GM19328 (cell line): Measurements from ENCODE around the gene DUOXA1.

Experiments
- ATAC-seq: cut with Tn5 transposase; IDR thresholded peaks from one replicate; pipeline ENCODE4 v1.9.1; 2021; ENCODE audit warnings: mild to moderate bottlenecking, moderate library complexity; ENCODE audit not compliant: unreplicated experiment

The DUOXA1 gene

DNA sequence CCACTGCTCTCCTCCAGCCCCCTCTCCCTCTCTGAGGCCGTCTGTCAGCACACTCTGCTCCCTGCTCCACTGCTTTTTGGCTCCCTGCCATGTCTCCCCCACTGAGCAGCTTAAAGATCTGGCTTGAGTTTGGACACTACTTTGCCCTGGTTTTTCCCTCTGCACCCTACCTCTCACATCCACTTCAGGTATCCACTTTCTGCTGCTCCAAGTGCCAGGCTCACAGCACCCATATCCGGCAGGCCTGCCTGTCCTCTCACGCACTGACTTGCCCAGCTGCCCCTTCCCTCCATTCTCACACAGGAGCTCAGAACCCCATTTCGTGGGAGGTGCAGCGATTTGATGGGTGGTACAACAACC, 3.9 kb upstream of the DUOXA1 start:
- ATAC-seq = no peak

DNA sequence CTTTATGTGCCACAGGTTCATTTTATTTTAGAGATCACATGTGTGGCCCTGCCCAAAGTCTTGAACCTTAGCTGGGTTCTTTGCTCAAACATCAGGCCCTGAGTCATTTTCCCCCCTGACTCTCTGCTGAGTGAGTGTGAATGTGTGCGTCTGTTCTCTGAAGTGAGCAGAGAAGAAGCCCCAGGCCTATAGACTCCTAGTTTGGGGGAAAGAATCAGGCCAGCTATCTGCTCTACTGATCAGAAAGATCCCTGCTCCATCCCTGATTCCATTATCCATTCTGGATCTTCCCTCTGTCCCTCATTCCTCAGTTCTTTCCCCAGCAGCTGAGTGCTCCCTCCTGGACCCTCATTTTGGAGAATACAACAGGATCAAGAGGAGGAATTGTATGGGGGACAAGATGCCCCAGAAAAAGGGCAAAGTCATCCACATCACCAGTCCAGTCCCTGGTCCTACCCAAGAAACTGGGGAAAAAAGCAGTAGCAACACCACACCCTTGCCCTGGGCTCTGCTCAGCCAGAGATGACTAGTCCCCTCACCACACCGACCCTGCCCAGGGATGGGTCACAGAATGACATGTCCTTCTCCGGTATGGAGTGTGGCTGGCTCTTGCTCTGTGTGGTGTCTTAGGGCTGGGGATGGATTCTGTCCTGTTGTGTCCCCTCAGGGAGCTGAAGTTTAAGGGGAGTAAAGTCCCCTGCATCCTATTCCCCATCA, 3.3 kb upstream of the DUOXA1 start:
- no peak for ATAC-seq

- no peak for ATAC-seq
These were observed 1.8 kb upstream of the DUOXA1 start for GRCh38 chr15:45131510-45131909.

GRCh38 chr15:45130291-45131000, 767 bp upstream of the DUOXA1 start:
- ATAC-seq = no peak

DNA sequence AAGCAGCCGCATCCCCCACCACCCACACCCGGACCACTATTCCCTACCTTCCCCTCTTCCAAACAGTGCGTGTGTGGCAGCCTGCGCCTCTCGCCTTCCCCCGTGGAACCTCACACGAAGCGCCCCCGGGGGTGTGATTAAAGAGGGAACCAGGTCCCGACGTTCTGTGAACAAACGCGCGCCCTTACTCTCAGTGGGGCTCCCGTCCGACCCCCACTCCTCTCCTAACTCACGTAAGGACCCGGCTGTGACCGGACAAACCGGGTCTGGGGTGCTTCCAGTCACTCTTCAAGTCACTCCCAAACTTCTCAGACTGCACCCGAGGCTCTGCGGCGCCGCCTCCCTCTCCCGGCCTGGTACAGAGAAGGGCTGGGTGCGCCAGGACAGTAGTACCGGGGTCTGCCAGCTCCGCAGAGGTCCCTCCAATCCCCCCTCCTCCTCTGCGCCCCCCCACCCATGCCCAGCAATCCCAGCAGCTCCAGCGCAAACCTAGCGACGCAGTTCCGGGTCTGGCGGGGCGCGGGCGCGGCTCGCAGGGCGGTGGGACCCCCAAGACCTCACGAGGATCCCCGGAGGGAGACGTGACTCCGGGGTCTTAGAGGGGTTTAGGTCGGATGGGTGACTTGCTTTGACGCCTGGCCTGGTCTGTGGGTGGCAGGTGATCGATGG, 574 bp downstream of the DUOXA1 start:
- ATAC-seq = no peak

DNA sequence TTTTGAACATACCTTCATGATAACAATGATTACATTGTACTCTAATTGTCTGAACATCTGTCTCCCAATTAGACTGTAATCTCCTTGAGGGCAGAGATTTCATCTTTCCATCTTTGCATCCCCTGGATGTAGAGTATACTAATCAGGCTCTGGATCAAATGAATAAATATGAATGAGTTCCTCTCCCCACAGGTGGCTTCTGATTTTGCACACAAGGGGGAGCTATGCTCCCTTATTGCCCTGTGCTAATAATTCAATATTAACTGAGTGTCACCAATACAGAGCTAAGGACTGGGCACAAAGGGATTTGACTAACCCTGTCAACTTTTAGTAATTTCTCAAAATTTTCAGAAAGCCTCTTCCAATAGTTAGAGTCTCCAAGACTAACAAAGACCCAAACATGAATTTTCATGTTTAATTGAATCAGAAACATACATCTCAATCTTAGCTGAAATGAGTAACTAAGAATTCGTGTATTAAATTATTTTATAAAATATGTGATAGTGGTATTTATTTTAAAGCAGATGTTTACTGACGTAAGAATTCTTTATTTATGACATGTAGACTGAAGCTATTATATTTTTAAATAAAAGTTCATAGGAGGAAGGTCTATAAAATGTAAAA, 3.0 kb downstream of the DUOXA1 start:
- ATAC-seq = no peak

GRCh38 chr15:45123397-45123796, 6.3 kb downstream of the DUOXA1 start:
- ATAC-seq = no peak

DNA sequence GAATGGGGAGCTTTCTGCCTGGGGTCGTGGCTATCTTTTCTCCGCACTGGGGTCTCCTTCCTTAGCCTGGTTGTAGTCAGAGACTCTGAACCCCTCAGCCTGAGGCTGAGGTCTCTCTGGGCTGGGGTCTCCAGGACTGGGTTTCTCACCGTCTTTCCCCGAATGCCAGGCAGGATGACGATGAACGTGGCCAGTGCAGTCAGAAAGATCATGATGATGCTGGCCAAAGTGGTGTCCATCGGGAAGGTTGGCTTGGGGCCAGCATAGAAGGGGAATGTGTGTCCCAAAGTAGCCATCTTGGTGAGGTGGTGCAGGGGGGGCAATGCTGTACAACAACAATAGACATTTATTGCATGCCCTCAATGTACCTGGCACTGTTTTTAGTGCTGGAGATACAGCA, 7.0 kb downstream of the DUOXA1 start:
- no peak for ATAC-seq

- no peak for ATAC-seq
These were observed 7.8 kb downstream of the DUOXA1 start for GRCh38 chr15:45121706-45122417.

DNA sequence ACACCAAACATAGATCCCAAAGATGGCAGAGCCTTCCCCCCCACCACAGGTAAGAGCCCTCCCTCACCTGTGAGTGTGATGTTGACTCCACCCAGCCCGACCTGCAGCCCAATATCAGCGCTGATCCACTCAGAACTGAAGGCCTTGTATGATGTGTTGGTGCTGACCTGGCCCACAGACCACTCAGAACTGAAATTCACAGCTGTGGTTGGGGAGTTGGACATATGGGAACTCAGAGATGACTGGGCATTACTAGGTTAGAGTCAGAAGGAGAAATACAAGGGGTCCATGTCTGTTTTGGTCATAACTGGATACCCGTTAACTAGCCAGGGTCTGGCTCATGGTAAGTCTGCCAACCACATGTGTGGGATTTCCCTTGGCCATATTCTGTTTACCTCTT, 8.7 kb downstream of the DUOXA1 start:
- ATAC-seq = no peak

DNA sequence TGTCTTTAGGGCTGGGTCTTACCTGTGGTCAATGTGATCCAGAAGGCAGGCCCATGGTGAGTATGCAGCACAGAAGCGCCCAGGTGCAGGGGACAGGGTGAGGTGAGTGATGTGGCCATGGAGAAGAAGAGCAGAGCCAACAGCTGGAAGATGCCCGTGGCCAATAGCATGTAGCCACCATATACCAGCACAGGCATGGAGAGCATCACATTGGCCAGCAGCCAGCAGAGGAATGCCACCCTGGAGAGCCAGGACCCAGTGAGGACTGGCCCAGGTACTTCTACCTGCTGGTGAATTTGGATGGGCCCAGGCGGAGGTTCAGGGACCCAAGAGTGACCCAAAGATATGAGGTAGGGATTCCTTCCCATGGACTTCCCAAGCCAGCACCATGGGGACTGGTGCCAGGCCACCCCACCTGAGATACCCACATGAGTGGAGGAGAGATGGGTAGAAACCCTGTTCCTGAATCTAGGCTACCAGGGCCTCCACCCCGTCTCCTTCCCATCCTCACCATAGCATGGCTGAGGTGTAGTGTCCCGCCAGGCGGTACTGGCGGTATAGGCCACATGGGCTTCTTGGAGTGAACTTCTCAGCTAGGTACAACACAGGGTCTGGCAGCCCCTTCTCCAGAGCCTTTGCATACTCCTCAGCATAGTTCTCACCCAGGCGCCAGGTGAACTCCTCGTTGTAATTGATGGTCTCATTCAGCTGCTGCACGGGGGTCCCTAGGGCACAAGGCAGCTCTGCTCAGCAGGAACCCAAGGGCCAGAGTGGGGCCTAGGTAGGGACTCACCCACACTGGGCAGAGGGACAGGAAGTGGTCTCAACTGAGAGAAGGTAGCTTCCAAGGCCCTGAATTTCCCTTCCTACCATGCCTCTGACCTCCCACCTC, 9.4 kb downstream of the DUOXA1 start:
- ATAC-seq = no peak

- ATAC-seq = no peak
These were observed 10.7 kb downstream of the DUOXA1 start for GRCh38 chr15:45118996-45119395.

- peak; percentile 75 for ATAC-seq
These were observed 11.5 kb downstream of the DUOXA1 start for GRCh38 chr15:45118131-45118588.

DNA sequence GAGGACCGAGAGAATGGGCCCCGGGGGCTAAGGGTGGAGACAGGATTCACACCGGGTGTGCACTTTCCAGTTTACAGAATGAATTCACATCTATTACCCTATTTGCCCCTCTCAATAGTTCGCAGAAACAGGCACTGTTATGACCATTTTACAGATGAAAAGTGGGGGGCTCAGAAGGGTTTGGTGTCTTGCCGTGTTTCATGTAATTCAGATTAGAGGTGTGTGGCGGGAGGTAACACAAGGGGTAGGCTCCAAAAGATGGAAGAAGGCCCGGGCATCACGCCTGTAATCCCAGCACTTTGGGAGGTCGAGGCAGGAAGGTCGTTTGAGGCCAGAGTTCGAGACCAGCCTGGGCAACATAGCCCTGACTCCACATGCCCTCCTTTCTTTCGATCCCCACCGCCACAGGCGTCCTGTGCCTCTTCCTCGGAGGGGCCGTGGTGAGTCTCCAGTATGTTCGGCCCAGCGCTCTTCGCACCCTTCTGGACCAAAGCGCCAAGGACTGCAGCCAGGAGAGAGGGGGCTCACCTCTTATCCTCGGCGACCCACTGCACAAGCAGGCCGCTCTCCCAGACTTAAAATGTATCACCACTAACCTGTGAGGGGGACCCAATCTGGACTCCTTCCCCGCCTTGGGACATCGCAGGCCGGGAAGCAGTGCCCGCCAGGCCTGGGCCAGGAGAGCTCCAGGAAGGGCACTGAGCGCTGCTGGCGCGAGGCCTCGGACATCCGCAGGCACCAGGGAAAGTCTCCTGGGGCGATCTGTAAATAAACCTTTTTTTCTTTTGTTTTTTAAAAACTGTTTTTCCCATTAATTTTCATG, 12.2 kb downstream of the DUOXA1 start:
- ATAC-seq = no peak

GRCh38 chr15:45116482-45117307, 13.0 kb downstream of the DUOXA1 start:
- no peak for ATAC-seq

DNA sequence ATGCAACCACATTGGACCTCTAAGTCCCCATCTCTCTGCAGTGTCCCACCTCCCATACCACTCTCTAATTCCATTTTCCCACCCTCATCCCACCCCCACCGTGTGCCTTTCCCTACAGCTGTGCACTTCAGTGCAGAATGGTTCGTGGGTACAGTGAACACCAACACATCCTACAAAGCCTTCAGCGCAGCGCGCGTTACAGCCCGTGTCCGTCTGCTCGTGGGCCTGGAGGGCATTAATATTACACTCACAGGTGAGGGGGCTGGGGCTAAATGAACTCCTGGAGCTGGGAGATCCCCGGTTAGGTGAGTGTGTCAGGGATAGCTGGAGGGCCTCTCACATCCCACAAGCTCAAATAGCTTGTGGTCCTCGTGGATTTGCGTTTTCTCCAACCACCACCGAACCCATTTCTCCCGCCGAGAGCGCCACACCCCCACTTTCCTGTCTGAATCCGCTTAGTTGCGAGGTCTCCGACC, 13.6 kb downstream of the DUOXA1 start:
- ATAC-seq = no peak

DNA sequence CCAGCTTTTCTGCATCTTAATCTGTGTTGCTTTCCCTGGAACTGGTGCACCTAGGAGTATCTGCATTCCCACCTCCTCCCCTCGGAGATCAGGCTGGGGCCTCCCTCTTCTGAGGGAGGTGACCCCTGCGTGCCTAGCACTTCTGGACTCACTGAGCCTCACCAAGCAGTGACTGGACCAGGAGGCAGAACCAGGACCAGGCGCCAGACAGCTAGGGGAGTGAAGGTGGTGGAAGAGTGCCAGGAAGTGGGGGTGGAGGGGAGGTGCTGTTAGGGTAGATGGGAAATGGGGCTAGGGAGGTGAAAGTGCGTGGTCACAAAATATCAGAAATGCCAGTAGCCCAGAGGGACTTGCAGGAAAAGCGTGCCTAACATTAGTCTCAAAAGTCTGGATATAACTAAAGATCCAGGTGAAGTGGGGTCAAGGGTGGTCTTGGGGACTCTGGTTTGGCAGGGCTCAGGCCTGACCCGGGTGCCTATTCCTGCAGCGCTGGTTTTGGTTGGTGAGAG, 14.3 kb downstream of the DUOXA1 start:
- no peak for ATAC-seq

GRCh38 chr15:45114751-45115085, 15.0 kb downstream of the DUOXA1 start:
- no peak for ATAC-seq
